NT2/D1 (cell line): ENCODE data around the gene NRXN2.

Experiments used
- SUZ12 ChIP-seq: IDR thresholded peaks from 2 replicates; pipeline ENCODE4 v1.6.1; 2011; ENCODE audit not compliant: insufficient read length, insufficient read depth; ENCODE audit errors: extremely low read depth
- YY1 ChIP-seq: IDR thresholded peaks from 2 replicates; pipeline ENCODE4 v1.6.1; 2011; ENCODE audit not compliant: insufficient read length, insufficient read depth

DNA sequence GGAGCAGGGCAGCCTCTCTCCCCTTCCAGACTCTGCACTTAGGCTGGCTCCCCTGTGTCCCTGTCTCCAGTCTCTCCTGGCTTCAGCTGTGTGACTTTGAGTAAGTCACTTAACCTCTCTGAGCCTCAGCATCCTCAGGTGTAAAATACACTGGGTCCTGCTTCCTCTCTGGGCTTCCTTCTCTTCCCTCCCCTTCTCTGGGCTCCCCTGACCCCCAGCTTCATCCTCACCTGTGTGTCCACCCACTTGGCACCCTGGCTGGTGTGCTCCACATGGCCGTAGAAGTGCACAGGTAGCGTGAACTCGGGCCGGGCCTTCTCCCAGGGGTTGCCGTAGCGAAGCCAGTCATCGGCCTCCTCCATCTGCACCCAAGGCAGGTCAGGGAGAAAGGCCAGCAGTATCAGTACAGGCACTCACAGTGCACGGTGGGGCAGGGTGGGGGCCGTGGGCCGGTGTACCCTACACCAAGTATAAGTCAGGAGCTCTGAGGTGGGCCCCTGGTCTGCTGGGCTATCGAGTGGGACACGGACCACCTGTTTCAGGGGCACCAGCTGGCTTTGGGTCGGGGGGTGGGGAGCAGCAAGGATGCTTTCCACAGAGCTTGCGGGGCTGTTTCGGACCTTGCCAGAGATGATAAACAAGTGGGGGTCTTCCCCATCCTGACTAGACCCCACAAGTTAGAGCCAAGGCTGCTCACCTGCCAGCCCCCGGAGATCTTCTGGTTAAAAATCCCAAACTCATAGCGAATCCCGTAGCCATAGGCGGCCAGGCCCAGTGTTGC lies 34.7 kb upstream of the NRXN2 start:
- TF ChIP-seq SUZ12 (no peak), YY1 (no peak)
